IPS DF 6.9 (cell line): ENCODE results near the gene METTL21A.

Experiments
- DNase-seq: peaks from one replicate; pipeline ENCODE4 v3.0.0-alpha.2; 2013; ENCODE audit warnings: low read depth, low spot score
- H3K27ac ChIP-seq: one replicate; pipeline ENCODE4 v1.5.1; 2013; ENCODE audit warnings: low read length, control low read depth
- H3K27me3 ChIP-seq: 2 replicates; pipeline ENCODE4 v1.6.1; 2013; ENCODE audit warnings: mild to moderate bottlenecking, low read length; ENCODE audit not compliant: control insufficient read depth, insufficient read depth
- H3K36me3 ChIP-seq: 2 replicates; pipeline ENCODE4 v1.6.1; 2013; ENCODE audit warnings: low read length; ENCODE audit not compliant: control insufficient read depth, insufficient read depth
- H3K4me1 ChIP-seq: 2 replicates; pipeline ENCODE4 v1.6.1; 2013; ENCODE audit warnings: low read length; ENCODE audit not compliant: control insufficient read depth, insufficient read depth
- H3K4me3 ChIP-seq: 2 replicates; pipeline ENCODE4 v1.5.1; 2013; ENCODE audit warnings: mild to moderate bottlenecking, low read length
- H3K9me3 ChIP-seq: 2 replicates; pipeline ENCODE4 v1.6.1; 2013; ENCODE audit warnings: low read length, inconsistent platforms; ENCODE audit not compliant: control insufficient read depth, insufficient read depth
- WGBS: extraction: QIAGEN DNeasy Blood & Tissue Kit; methylation state at CpG from one replicate; pipeline ENCODE4 v1.1.7; 2013; ENCODE audit warnings: mixed read lengths, missing lambda C conversion rate; ENCODE audit not compliant: insufficient read length, insufficient coverage; 5-methylcytosine and 5-hydroxymethylcytosine counted together

METTL21A gene

DNA sequence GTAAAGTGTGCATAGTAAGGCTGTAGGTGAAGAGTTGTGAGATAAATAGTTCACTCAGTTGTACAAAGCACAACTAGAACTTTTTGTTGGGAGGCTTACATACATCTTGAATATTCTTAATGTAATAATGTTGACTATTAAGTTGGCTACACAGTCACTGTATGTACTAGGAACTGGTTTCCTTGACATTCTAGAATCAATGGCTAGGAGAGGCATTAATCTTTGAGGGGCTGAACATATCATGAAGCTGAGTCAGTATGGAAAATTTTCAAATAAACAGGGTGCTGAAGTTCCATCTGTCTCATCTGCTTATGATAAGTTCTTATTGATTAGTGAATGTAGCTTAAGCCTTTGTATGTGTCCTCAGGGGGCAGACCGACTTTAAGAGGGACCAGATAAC lies 23.4 kb downstream of the METTL21A start:
- no peak for DNase-seq
- no peaks in the 10 kb centered on the region for H3K4me1 ChIP-seq
- H3K36me3 ChIP-seq, result no peaks in the 10 kb centered on the region
- H3K9me3 ChIP-seq, result no peaks in the 10 kb centered on the region
- no peak overlapping the region for H3K4me3 ChIP-seq
- H3K27ac ChIP-seq, result no peak overlapping the region
- no CpG with 5 or more reads among the region's 1 CpG for WGBS
- H3K27me3 ChIP-seq, result no peaks in the 10 kb centered on the region

- Histone ChIP-seq H3K36me3 (no peaks in the 10 kb centered on the region), H3K4me1 (no peaks in the 10 kb centered on the region), H3K27me3 (no peaks in the 10 kb centered on the region), H3K27ac (no peak overlapping the region), H3K9me3 (no peaks in the 10 kb centered on the region), H3K4me3 (no peak overlapping the region)
- DNase-seq, result no peak
Measured at GRCh38 chr2:207600231-207600630, 25.0 kb downstream of the METTL21A start.

DNA sequence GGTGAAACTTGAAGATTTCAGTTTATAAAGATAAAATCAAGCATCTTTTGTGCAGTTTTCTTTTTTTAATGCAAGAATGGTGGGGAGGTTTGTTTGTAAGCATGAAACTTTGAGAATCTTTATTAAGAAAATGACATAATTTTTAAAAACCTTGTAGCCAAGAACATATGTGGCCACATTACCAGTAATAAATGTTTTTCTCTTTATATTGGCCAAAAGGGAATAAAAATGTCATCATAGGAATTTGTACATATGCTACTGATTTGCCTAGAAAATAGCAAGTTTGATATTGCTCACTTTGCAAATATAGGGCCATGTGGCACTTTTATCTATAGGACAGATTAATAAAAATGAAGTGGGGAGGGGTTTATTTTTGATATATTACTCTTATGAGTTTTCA lies 25.6 kb downstream of the METTL21A start:
- Histone ChIP-seq H3K4me1 (no peaks in the 10 kb centered on the region), H3K27me3 (no peaks in the 10 kb centered on the region), H3K9me3 (no peaks in the 10 kb centered on the region), H3K27ac (no peak overlapping the region), H3K36me3 (no peaks in the 10 kb centered on the region; the same call in 1 of the 2 replicates), H3K4me3 (no peak overlapping the region)
- DNase-seq, result no peak

DNA sequence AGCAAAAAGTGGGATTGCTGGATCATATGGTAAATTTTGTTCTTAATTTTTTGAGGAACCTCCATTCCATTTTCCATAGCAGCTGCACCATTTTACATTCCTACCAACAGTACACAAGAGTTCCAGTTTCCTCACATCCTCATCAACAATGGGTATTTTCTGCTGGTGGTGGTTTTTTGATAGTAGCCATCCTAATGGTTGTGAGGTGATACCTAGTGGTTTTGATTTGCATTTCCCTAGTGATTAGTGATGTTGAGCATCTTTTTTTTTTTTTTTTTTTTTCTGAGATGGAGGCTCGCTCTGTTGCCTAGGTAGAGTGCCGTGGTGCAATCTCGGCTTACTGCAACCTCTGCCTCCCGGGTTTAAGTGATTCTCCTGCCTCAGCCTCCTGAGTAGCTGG lies 30.5 kb downstream of the METTL21A start:
- DNase-seq, result no peak
- Histone ChIP-seq H3K36me3 (peaks cover 3% of the 10 kb centered on the region; the same call in 1 of the 2 replicates), H3K4me3 (no peak overlapping the region), H3K4me1 (no peaks in the 10 kb centered on the region), H3K27ac (no peak overlapping the region), H3K27me3 (no peaks in the 10 kb centered on the region), H3K9me3 (no peaks in the 10 kb centered on the region)
- WGBS, result no CpG with 5 or more reads among the region's 4 CpGs

GRCh38 chr2:207594264-207594663 lies 30.9 kb downstream of the METTL21A start:
- peaks cover 3% of the 10 kb centered on the region; the same call in 1 of the 2 replicates for H3K36me3 ChIP-seq
- no peak overlapping the region for H3K27ac ChIP-seq
- H3K27me3 ChIP-seq, result no peaks in the 10 kb centered on the region
- no peaks in the 10 kb centered on the region for H3K9me3 ChIP-seq
- DNase-seq, result no peak
- no peaks in the 10 kb centered on the region for H3K4me1 ChIP-seq
- no peak overlapping the region for H3K4me3 ChIP-seq
- no CpG with 5 or more reads among the region's 3 CpGs for WGBS

GRCh38 chr2:207593277-207593676 lies 31.9 kb downstream of the METTL21A start:
- Histone ChIP-seq H3K4me3 (no peak overlapping the region), H3K9me3 (no peaks in the 10 kb centered on the region), H3K27ac (no peak overlapping the region), H3K27me3 (no peaks in the 10 kb centered on the region), H3K4me1 (no peaks in the 10 kb centered on the region), H3K36me3 (peaks cover 3% of the 10 kb centered on the region; the same call in 1 of the 2 replicates)
- no peak for DNase-seq

DNA sequence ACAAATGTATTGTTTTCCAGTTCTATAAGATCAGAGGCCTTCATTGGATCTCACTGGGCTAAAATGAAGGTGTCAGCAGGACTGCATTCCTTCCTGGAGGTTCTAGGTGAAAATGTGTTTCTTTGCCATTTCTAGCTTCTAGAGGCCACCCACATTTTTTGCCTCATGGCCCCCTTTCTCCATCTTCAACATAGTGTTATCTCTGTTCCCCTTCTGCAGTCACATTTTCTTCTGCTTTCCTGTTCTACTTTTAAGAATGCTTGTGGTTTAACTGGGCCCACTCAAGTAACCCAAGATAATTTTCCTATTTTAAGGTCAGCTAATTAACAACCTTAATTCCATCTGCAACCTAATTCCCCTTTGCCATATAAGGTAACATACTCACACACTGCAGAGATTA lies 36.1 kb downstream of the METTL21A start:
- Histone ChIP-seq H3K9me3 (no peaks in the 10 kb centered on the region), H3K4me1 (no peaks in the 10 kb centered on the region), H3K36me3 (peaks cover 9% of the 10 kb centered on the region; the same call in 1 of the 2 replicates)

DNA sequence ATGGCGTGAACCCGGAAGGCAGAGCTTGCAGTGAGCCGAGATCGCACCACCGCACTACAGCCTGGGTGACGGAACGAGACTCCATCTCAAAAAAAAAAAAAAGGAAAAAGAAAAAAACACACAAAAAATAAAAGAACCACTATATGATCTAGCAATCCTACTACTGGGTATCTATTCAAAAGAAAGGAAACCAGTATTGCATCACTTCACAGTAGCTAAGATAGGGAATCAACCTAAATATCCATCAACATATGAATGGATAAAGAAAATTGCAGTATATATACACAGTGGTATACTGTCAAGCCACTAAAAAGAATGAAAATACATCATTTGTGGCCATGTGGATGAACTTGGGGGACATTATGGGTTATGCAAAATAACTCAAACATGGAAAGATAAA lies 37.9 kb downstream of the METTL21A start:
- no peaks in the 10 kb centered on the region for H3K4me1 ChIP-seq
- no peaks in the 10 kb centered on the region for H3K27me3 ChIP-seq
- DNase-seq, result no peak
- no CpG with 5 or more reads among the region's 7 CpGs for WGBS
- no peak overlapping the region for H3K27ac ChIP-seq
- H3K9me3 ChIP-seq, result no peaks in the 10 kb centered on the region
- H3K36me3 ChIP-seq, result peaks cover 9% of the 10 kb centered on the region; the same call in 1 of the 2 replicates
- H3K4me3 ChIP-seq, result no peak overlapping the region

More for the DNA sequence above, 36.1 kb downstream of the METTL21A start:
- no peak overlapping the region for H3K4me3 ChIP-seq
- DNase-seq, result no peak
- no peaks in the 10 kb centered on the region for H3K27me3 ChIP-seq
- H3K27ac ChIP-seq, result no peak overlapping the region

- no peaks in the 10 kb centered on the region for H3K9me3 ChIP-seq
- no peaks in the 10 kb centered on the region for H3K4me1 ChIP-seq
- H3K27ac ChIP-seq, result no peak overlapping the region
- no peaks in the 10 kb centered on the region for H3K27me3 ChIP-seq
- no peak overlapping the region for H3K4me3 ChIP-seq
- DNase-seq, result no peak
- peaks cover 6% of the 10 kb centered on the region; the same call in 1 of the 2 replicates for H3K36me3 ChIP-seq
- no CpG with 5 or more reads among the region's 4 CpGs for WGBS
Measured at GRCh38 chr2:207584952-207585351, 40.2 kb downstream of the METTL21A start.

DNA sequence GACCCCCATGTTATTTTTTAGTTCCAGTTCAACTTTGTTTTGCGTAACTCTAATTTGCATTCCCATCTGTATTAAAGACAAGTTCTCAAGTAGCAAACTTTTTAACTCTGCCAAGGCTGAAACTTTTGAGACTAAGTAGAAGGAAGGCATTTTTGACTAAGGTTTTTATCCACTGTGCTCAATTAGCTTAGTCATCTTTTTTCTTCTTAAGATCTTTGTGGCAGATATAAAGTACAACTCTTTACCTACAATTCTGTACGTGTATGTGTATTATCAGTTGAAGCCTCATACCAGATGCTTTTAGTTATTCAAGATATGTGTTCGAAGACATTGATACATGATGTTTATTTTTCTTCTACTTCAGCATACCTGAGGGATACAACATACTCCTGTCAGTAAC lies 53.8 kb downstream of the METTL21A start:
- no peaks in the 10 kb centered on the region for H3K4me1 ChIP-seq
- DNase-seq, result no peak
- H3K27me3 ChIP-seq, result no peaks in the 10 kb centered on the region
- no peak overlapping the region for H3K4me3 ChIP-seq
- WGBS, result no CpG with 5 or more reads among the region's 3 CpGs
- peaks cover 4% of the 10 kb centered on the region; the same call in 1 of the 2 replicates for H3K36me3 ChIP-seq
- H3K27ac ChIP-seq, result no peak overlapping the region
- no peaks in the 10 kb centered on the region for H3K9me3 ChIP-seq

DNA sequence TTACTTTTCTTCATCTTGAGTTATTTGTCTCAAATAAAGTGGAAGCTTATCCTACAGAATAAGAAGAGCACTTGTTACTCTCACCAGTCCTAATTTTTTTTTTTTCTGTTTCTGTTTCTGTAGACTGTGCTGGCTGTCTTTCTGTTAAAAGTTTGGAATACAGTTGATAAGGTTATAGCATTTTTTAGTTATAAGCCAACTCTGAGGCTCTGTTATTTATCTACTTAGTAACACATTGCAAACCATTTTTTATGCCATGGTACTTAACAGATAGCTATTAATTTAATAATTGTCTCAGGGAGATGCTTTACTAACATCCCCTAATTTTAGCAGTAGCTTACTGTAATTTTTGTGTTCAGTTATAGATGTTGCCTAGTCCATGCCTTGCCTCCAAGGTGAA lies 57.5 kb downstream of the METTL21A start:
- Histone ChIP-seq H3K4me3 (no peak overlapping the region), H3K27me3 (no peaks in the 10 kb centered on the region), H3K27ac (no peak overlapping the region), H3K9me3 (no peaks in the 10 kb centered on the region), H3K36me3 (no peaks in the 10 kb centered on the region; the same call in 1 of the 2 replicates), H3K4me1 (no peaks in the 10 kb centered on the region)
- DNase-seq, result no peak
